Muscle layer of colon (tissue), 2 donors: Measurements from ENCODE around the gene SSH2.
"Not testable (repeated sequence)": the region's sequence is repeated elsewhere in the genome, so short reads cannot be mapped to it uniquely, and the experiment has no call there.

ENCODE experiments used
- H3K27ac ChIP-seq: one replicate; pipeline ENCODE4 v1.7.0; 2013; ENCODE audit warnings: low read depth, mild to moderate bottlenecking, low read length, moderate library complexity
- H3K27me3 ChIP-seq, 2 donors: one replicate each; pipeline ENCODE4 v1.7.0; 2013; ENCODE audit warnings: low read length in 2 of 2, mild to moderate bottlenecking in 2 of 2; ENCODE audit not compliant: insufficient read depth in 2 of 2, control insufficient read depth in 1 of 2
- H3K36me3 ChIP-seq: one replicate; pipeline ENCODE4 v1.7.0; 2013; ENCODE audit warnings: mild to moderate bottlenecking, low read length; ENCODE audit not compliant: insufficient read depth
- H3K4me1 ChIP-seq: one replicate; pipeline ENCODE4 v1.7.0; 2013; ENCODE audit warnings: mild to moderate bottlenecking, low read length; ENCODE audit not compliant: insufficient read depth
- H3K4me3 ChIP-seq, 2 donors: one replicate each; pipeline ENCODE4 v1.7.0; 2013; ENCODE audit warnings: low read length in 2 of 2, low read depth in 1 of 2, mild to moderate bottlenecking in 1 of 2, moderate library complexity in 1 of 2
- H3K9ac ChIP-seq: one replicate; pipeline ENCODE4 v1.7.0; 2013; ENCODE audit warnings: low read length
- H3K9me3 ChIP-seq: one replicate; pipeline ENCODE4 v1.7.0; 2013; ENCODE audit warnings: mild to moderate bottlenecking, low read length
- donor health status: abdominal sarcoma.
- donor health status: Adenocarcinoma of cecum.

SSH2 gene

GRCh38 chr17:29787995-29788394 lies 142.0 kb downstream of the SSH2 start:
- no peaks in the 10 kb centered on the region for H3K4me1 ChIP-seq
- no peak overlapping the region for H3K27ac ChIP-seq
- no peaks in the 10 kb centered on the region for H3K27me3 ChIP-seq
- H3K4me3 ChIP-seq, result no peak overlapping the region
- no peaks in the 10 kb centered on the region for H3K36me3 ChIP-seq
- H3K9ac ChIP-seq, result no peak overlapping the region
- H3K9me3 ChIP-seq, result no peaks in the 10 kb centered on the region

- Histone ChIP-seq H3K9me3 (no peaks in the 10 kb centered on the region), H3K27me3 (no peaks in the 10 kb centered on the region), H3K4me1 (no peaks in the 10 kb centered on the region), H3K27ac (no peak overlapping the region), H3K4me3 (no peak overlapping the region), H3K9ac (no peak overlapping the region), H3K36me3 (no peaks in the 10 kb centered on the region)
Observed at GRCh38 chr17:29782917-29783316, 147.1 kb downstream of the SSH2 start.

- H3K27ac ChIP-seq, H3K4me1 ChIP-seq, H3K27me3 ChIP-seq, H3K9me3 ChIP-seq, H3K9ac ChIP-seq, H3K36me3 ChIP-seq, H3K4me3 ChIP-seq: not testable (repeated sequence)
Observed at GRCh38 chr17:29779812-29780190, 150.2 kb downstream of the SSH2 start.

GRCh38 chr17:29778956-29779811 lies 150.8 kb downstream of the SSH2 start:
- H3K27me3 ChIP-seq, result no peaks in the 10 kb centered on the region
- H3K9me3 ChIP-seq, result no peaks in the 10 kb centered on the region
- no peaks in the 10 kb centered on the region for H3K36me3 ChIP-seq
- no peak overlapping the region for H3K27ac ChIP-seq
- H3K4me3 ChIP-seq, result no peak overlapping the region
- H3K9ac ChIP-seq, result no peak overlapping the region
- H3K4me1 ChIP-seq, result no peaks in the 10 kb centered on the region

GRCh38 chr17:29777663-29778062 lies 152.4 kb downstream of the SSH2 start:
- no peaks in the 10 kb centered on the region for H3K36me3 ChIP-seq
- H3K9ac ChIP-seq, result no peak overlapping the region
- H3K27ac ChIP-seq, result no peak overlapping the region
- no peaks in the 10 kb centered on the region for H3K27me3 ChIP-seq
- H3K9me3 ChIP-seq, result no peaks in the 10 kb centered on the region
- no peak overlapping the region for H3K4me3 ChIP-seq
- no peaks in the 10 kb centered on the region for H3K4me1 ChIP-seq

GRCh38 chr17:29776026-29776425 lies 154.0 kb downstream of the SSH2 start:
- Histone ChIP-seq H3K9me3 (no peaks in the 10 kb centered on the region), H3K4me1 (no peaks in the 10 kb centered on the region)

GRCh38 chr17:29772981-29773380 lies 157.0 kb downstream of the SSH2 start:
- H3K9ac ChIP-seq, result no peak overlapping the region
- H3K9me3 ChIP-seq, result no peaks in the 10 kb centered on the region
- H3K4me1 ChIP-seq, result no peaks in the 10 kb centered on the region
- no peaks in the 10 kb centered on the region for H3K36me3 ChIP-seq
- no peak overlapping the region for H3K4me3 ChIP-seq
- H3K27me3 ChIP-seq, result no peaks in the 10 kb centered on the region
- no peak overlapping the region for H3K27ac ChIP-seq

More at GRCh38 chr17:29776026-29776425, 154.0 kb downstream of the SSH2 start:
- Histone ChIP-seq H3K4me3 (no peak overlapping the region), H3K27me3 (no peaks in the 10 kb centered on the region), H3K9ac (no peak overlapping the region), H3K27ac (no peak overlapping the region), H3K36me3 (no peaks in the 10 kb centered on the region)

GRCh38 chr17:29771546-29771945 lies 158.5 kb downstream of the SSH2 start:
- Histone ChIP-seq H3K4me1 (no peaks in the 10 kb centered on the region), H3K27me3 (no peaks in the 10 kb centered on the region), H3K36me3 (no peaks in the 10 kb centered on the region), H3K9ac (no peak overlapping the region), H3K27ac (no peak overlapping the region), H3K9me3 (no peaks in the 10 kb centered on the region), H3K4me3 (no peak overlapping the region)

- Histone ChIP-seq H3K4me1 (no peaks in the 10 kb centered on the region), H3K4me3 (no peak overlapping the region), H3K27ac (no peak overlapping the region), H3K9me3 (no peaks in the 10 kb centered on the region), H3K36me3 (no peaks in the 10 kb centered on the region), H3K9ac (no peak overlapping the region), H3K27me3 (no peaks in the 10 kb centered on the region)
Observed at GRCh38 chr17:29769225-29769624, 160.8 kb downstream of the SSH2 start.

GRCh38 chr17:29766796-29767327 lies 163.2 kb downstream of the SSH2 start:
- no peaks in the 10 kb centered on the region for H3K27me3 ChIP-seq
- no peaks in the 10 kb centered on the region for H3K36me3 ChIP-seq
- no peak overlapping the region for H3K4me3 ChIP-seq
- no peaks in the 10 kb centered on the region for H3K9me3 ChIP-seq
- H3K9ac ChIP-seq, result no peak overlapping the region
- H3K27ac ChIP-seq, result no peak overlapping the region
- H3K4me1 ChIP-seq, result no peaks in the 10 kb centered on the region

GRCh38 chr17:29764748-29765147 lies 165.3 kb downstream of the SSH2 start:
- H3K36me3 ChIP-seq, result no peaks in the 10 kb centered on the region
- H3K9ac ChIP-seq, result no peak overlapping the region
- H3K4me3 ChIP-seq, result no peak overlapping the region
- H3K4me1 ChIP-seq, result peaks cover 5% of the 10 kb centered on the region
- H3K27ac ChIP-seq, result no peak overlapping the region
- H3K27me3 ChIP-seq, result no peaks in the 10 kb centered on the region
- H3K9me3 ChIP-seq, result no peaks in the 10 kb centered on the region

- Histone ChIP-seq H3K27me3 (no peaks in the 10 kb centered on the region), H3K4me3 (no peak overlapping the region), H3K36me3 (no peaks in the 10 kb centered on the region), H3K9me3 (no peaks in the 10 kb centered on the region), H3K4me1 (peaks cover 5% of the 10 kb centered on the region), H3K9ac (no peak overlapping the region), H3K27ac (no peak overlapping the region)
Observed at GRCh38 chr17:29764217-29764616, 165.8 kb downstream of the SSH2 start.
